Heart right ventricle (tissue), 16 donors: ENCODE data around the gene PCBP3. TPM values are rescaled to one million over a fixed set of nuclear protein-coding genes. Genes with fewer than 3 reads are reported as not detected.

Source experiments
- ATAC-seq, 8 donors: fragments of 200-7000 bp; cut with Tn5 transposase; one replicate each; pipeline ENCODE4 v1.9.1; 2020; ENCODE audit warnings: mild to moderate bottlenecking in 8 of 8, moderate library complexity in 8 of 8, moderate number of reproducible peaks in 1 of 8
- DNase-seq, 2 donors: peaks; one replicate each; pipeline ENCODE4 v3.0.0-alpha.2; 2020
- H3K27ac ChIP-seq, 10 donors: fragments of 200-600 bp; sonication (generic) in 2 of 10; one replicate each; pipeline versions ENCODE4 v1.5.0 to v1.8.0; 2020 to 2022; ENCODE audit warnings: mild to moderate bottlenecking in 3 of 10
- H3K27me3 ChIP-seq, 7 donors: fragments of 200-600 bp; one replicate each; pipeline ENCODE4 v1.8.0; 2021 to 2022; ENCODE audit warnings: mild to moderate bottlenecking in 2 of 7
- H3K36me3 ChIP-seq, 9 donors: fragments of 200-600 bp; sonication (generic) in 1 of 9; one replicate each; pipeline versions ENCODE4 v1.5.0 to v1.8.0; 2020 to 2022; ENCODE audit warnings: mild to moderate bottlenecking in 2 of 9
- H3K4me1 ChIP-seq, 9 donors: fragments of 200-600 bp; sonication (generic) in 1 of 9; one replicate each; pipeline versions ENCODE4 v1.5.0 to v1.8.0; 2020 to 2022; ENCODE audit warnings: mild to moderate bottlenecking in 4 of 9
- H3K4me3 ChIP-seq, 10 donors: fragments of 200-600 bp; sonication (generic) in 2 of 10; one replicate each; pipeline versions ENCODE4 v1.5.0 to v1.8.0; 2020 to 2022; ENCODE audit warnings: mild to moderate bottlenecking in 7 of 10, moderate library complexity in 2 of 10
- H3K9me3 ChIP-seq, 11 donors: fragments of 200-600 bp in 10 of 11; sonication (generic) in 2 of 11; one replicate each; pipeline versions ENCODE4 v1.5.0 to v1.8.0; 2013 to 2022; ENCODE audit warnings: mild to moderate bottlenecking in 2 of 11, control low read depth in 1 of 11, moderate library complexity in 1 of 11
- WGBS, 2 donors: extraction: QIAGEN DNeasy Blood & Tissue Kit; methylation state at CpG; one replicate each; pipeline ENCODE4 v1.1.7; 2013; ENCODE audit warnings: inconsistent platforms in 1 of 2; 5-methylcytosine and 5-hydroxymethylcytosine counted together
- intact Hi-C, 10 donors: fragments of 100-400 bp; cut with DNase I; formaldehyde crosslinking; loops; one replicate each; pipeline versions ENCODE4 v1.11.1 to v1.14.2; 2022
- polyA plus RNA-seq, 2 donors: library from polyadenylated mRNA; stranded (reverse); fragments of 200-250 nt; gene quantifications; one replicate each; pipeline ENCODE4 v1.2.3, GENCODE V29; 2013
- total RNA-seq, 10 donors: library from RNA; stranded (reverse); fragmentation: NEBNext Ultra II Directional in 3 of 10; extraction: Animal tissue kit (Norgen Biotek cat#: 25700) in 3 of 10; gene quantifications; one replicate each; pipeline versions ENCODE4 v1.2.1 to v1.2.4, GENCODE V29; 2021 to 2023
- TF ChIP-seq, protein P1 (sequence below), 9 donors: fragments of 200-600 bp; sonication (generic) in 2 of 9; IDR thresholded peaks; one replicate each; pipeline versions ENCODE4 v1.5.0 to v1.8.0; 2021 to 2022; ENCODE audit warnings: antibody characterized with exemption in 9 of 9, mild to moderate bottlenecking in 5 of 9, moderate library complexity in 1 of 9
- donor health status: Arrhythmogenic right ventricular cardiomyopathy.
- donor health status: ischemic (EF 13 %, LVEDD 7.1; RV severe dilation, severe dysfunction).
- donor health status: healthy with polysubstance abuse.
- donor health status: DM: no; HTN: yes; CAD: no.
- donor health status: DM: no; HTN: no; CAD: no.
- donor health status: ischemic (EF 25% LVEDD 6.9; RV normal size, moderate dysfunction).
- donor health status: ischemic (EF 25% LVEDD 5.7; RV mildly dilated, moderate dysfunction).
- donor health status: healthy.
- donor health status: DM: yes; HTN: yes; CAD: no.
- donor health status: Ischemic cardiomyopathy.
- donor health status: ischemic (EF 35%, LVEDD 5.7; RV mildly dilated, moderate dysfunction).
- donor health status: nonischemic (EF 11% LVEDD 7.7; RV severe dilation, severe dysfunction).
- donor health status: DM: yes; HTN: yes; CAD: no.
- donor health status: PGD.
- donor health status: ischemic (EF 29% LVEDD 5.4; RV normal size, mild dysfunction).
- donor health status: nonischemic (EF 23%, LVEDD 6.1; RV moderate dilation, normal function).

Gene PCBP3
- total and polyA plus RNA-seq, 12 donors, result 0.25 to 11.3 (median 1.2) TPM

DNA sequence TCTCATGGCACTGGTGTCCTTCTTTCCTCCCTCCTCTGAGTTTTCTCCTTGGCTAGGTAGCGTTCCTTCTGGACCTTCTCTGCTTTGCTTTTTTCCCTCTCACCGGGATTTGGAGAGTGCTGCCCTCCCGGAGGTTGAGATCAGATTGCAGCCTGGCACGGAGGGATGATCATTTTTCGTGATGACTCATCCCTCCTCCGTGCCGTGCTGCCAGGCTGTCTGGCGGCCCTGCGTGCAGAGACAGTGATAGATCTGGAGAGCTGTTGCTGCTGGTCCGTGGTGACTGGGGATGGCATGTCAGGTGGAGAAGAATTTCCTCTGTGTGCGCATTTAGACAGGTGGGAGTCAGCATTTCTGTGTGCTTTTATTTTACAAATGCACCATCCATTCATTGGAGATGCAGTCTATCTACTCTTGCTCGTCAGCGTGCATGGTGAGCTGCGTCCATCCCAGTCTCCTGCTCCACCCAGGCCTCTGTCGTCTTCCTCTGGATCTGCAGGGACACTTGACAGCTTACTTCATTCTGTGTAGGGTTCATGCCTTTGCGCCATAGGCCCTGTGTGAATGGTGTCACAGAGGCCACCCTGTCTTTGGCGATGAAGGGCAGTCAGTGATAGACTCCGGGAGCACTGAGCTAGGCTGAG lies 104.4 kb downstream of the PCBP3 start:
- Histone ChIP-seq H3K9me3 (no peaks in the 10 kb centered on the region), H3K4me1 (no peaks in the 10 kb centered on the region), H3K27ac (no peak overlapping the region), H3K27me3 (no peaks in the 10 kb centered on the region), H3K4me3 (no peak overlapping the region), H3K36me3 (peaks cover 0 to 12% (median 0%) of the 10 kb centered on the region in 9 donors)
- TF ChIP-seq, protein P1, sequence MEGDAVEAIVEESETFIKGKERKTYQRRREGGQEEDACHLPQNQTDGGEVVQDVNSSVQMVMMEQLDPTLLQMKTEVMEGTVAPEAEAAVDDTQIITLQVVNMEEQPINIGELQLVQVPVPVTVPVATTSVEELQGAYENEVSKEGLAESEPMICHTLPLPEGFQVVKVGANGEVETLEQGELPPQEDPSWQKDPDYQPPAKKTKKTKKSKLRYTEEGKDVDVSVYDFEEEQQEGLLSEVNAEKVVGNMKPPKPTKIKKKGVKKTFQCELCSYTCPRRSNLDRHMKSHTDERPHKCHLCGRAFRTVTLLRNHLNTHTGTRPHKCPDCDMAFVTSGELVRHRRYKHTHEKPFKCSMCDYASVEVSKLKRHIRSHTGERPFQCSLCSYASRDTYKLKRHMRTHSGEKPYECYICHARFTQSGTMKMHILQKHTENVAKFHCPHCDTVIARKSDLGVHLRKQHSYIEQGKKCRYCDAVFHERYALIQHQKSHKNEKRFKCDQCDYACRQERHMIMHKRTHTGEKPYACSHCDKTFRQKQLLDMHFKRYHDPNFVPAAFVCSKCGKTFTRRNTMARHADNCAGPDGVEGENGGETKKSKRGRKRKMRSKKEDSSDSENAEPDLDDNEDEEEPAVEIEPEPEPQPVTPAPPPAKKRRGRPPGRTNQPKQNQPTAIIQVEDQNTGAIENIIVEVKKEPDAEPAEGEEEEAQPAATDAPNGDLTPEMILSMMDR (IDR thresholded peaks at IDR 0.05), result no peak
- intact Hi-C loops, result loop anchor here in 1 of 10 donors (5.0 kb wide), 1 partner anchor 34 kb away; no protein-coding TSS in a partner anchor
- WGBS, 2 donors, result 61 to 64% methylated on average over 18 of the region's 18 CpGs
- peak in 2 of 8 donors; percentile 57 to 60 for ATAC-seq
- no peak for DNase-seq

DNA sequence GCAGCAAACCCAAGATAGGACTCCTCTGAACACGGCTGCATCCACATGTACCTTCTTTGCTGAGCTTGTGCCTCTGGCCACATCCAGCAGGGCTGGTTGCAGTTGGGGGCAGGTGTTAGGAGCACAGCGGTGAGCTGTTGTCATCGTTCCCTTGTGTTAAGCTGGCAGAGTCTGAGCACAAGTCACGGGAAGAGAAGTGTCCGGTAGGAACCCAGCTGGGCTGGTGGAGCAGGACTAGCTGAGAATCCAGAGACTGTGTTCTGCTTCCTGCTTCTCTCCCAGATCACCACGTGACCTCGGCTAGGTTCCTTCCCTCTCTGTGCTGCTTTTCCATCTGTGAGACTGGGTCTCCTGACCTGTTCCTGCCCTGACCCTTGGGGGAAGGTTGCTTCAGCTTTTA lies 105.1 kb downstream of the PCBP3 start:
- Histone ChIP-seq H3K4me1 (no peaks in the 10 kb centered on the region), H3K36me3 (peaks cover 0 to 12% (median 0%) of the 10 kb centered on the region in 9 donors), H3K4me3 (no peak overlapping the region), H3K27me3 (peaks cover 0 to 3% (median 0%) of the 10 kb centered on the region in 7 donors), H3K9me3 (no peaks in the 10 kb centered on the region), H3K27ac (no peak overlapping the region)
- TF ChIP-seq, protein P1 (IDR thresholded peaks at IDR 0.05), result no peak
- peak in 1 of 8 donors; percentile 31 for ATAC-seq
- intact Hi-C loops, result loop anchor here in 1 of 10 donors (5.0 kb wide), 1 partner anchor 34 kb away; no protein-coding TSS in a partner anchor
- DNase-seq, result no peak
- 75 to 78% methylated on average over 7 of the region's 7 CpGs for WGBS, 2 donors

DNA sequence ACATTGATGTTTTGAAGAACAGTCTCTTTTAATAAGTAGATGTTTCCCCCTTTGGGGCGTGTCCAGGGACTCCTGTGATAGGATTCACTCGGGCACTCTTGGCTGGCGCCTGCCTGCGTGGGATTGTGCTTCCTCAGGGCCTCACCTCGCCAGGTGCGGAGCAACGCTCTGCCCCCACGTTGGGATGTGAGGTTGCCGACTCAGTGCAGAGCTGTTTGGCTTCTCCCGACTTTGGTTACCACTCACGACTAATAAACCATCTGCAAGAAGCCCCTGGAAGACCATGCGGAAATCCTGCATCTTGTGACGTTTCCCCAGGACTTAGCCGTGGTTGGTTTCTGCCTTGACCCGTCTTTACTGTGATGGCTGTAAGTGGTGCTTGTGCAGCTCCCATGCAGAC lies 106.4 kb downstream of the PCBP3 start:
- intact Hi-C loops, result loop anchor here in 1 of 10 donors (5.0 kb wide), 1 partner anchor 32 kb away; no protein-coding TSS in a partner anchor
- H3K4me3 ChIP-seq, result no peak overlapping the region
- no peak for ATAC-seq
- H3K27me3 ChIP-seq, result peaks cover 0 to 15% (median 0%) of the 10 kb centered on the region in 7 donors
- no peak overlapping the region for H3K27ac ChIP-seq
- 81 to 84% methylated on average over 15 of the region's 15 CpGs for WGBS, 2 donors
- DNase-seq, result no peak
- TF ChIP-seq, protein P1 (IDR thresholded peaks at IDR 0.05), result no peak
- H3K36me3 ChIP-seq, result peaks cover 0 to 8% (median 0%) of the 10 kb centered on the region in 9 donors
- peaks cover 0 to 1% (median 0%) of the 10 kb centered on the region in 11 donors for H3K9me3 ChIP-seq
- no peaks in the 10 kb centered on the region for H3K4me1 ChIP-seq

DNA sequence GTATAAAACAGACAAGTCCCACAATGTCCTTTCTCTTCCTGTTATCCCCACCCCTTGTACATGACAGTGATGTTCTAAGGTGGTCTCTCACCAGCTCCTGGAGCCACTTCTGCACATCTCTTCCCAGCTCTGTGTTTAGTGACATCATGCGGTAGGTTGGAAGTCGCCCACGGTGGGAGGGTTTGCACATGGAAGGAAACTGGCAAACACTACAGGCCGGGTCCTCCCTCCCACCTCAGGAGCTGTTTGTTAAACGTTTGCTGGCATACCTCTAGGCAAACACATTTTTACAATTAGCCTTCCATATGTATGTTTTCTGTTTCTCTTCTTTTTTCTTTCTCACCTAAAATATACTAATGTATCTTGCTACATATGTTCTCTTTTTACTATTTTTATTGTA lies 107.4 kb downstream of the PCBP3 start:
- Histone ChIP-seq H3K4me1 (no peaks in the 10 kb centered on the region), H3K4me3 (no peak overlapping the region), H3K27ac (no peak overlapping the region), H3K27me3 (peaks cover 0 to 18% (median 0%) of the 10 kb centered on the region in 7 donors), H3K36me3 (peaks cover 0 to 3% (median 0%) of the 10 kb centered on the region in 9 donors), H3K9me3 (peaks cover 0 to 11% (median 0%) of the 10 kb centered on the region in 11 donors)
- ATAC-seq, result no peak
- no peak for DNase-seq
- TF ChIP-seq, protein P1 (IDR thresholded peaks at IDR 0.05), result no peak
- intact Hi-C loops, result no loop called here
- 72 to 81% methylated on average over 5 of the region's 5 CpGs for WGBS, 2 donors
